ENCODE data around the gene ZDHHC14. TPM values are rescaled to one million over a fixed set of nuclear protein-coding genes. Genes with fewer than 3 reads are reported as not detected.
"Not testable (repeated sequence)": the region's sequence is repeated elsewhere in the genome, so short reads cannot be mapped to it uniquely, and the experiment has no call there.

The ZDHHC14 gene
- polyA plus RNA-seq, 4 donors: 20.1 to 27.9 (median 22.5) TPM

GRCh38 chr6:157379656-157380457 lies 1.1 kb upstream of the ZDHHC14 start:
- peak; percentile 77 to 81 (median 78) for DNase-seq (ENCODE audit: low read depth in 4 of 4, low spot score in 3 of 4)

- DNase-seq (ENCODE audit: low read depth in 4 of 4, low spot score in 3 of 4): peak in 1 of 4 donors; percentile 21
These were observed 572 bp upstream of the ZDHHC14 start for GRCh38 chr6:157380458-157380778.

GRCh38 chr6:157381631-157382621 lies 936 bp downstream of the ZDHHC14 start:
- peak in 3 of 4 donors; percentile 18 to 29 (median 23) for DNase-seq (ENCODE audit: low read depth in 4 of 4, low spot score in 3 of 4)

GRCh38 chr6:157382821-157383220 lies 1.8 kb downstream of the ZDHHC14 start:
- DNase-seq (ENCODE audit: low read depth in 4 of 4, low spot score in 3 of 4): no peak

- no peak for DNase-seq (ENCODE audit: low read depth in 4 of 4, low spot score in 3 of 4)
These were observed 2.5 kb downstream of the ZDHHC14 start for GRCh38 chr6:157383471-157383870.

- DNase-seq (ENCODE audit: low read depth in 4 of 4, low spot score in 3 of 4): not testable (repeated sequence)
These were observed 4.0 kb downstream of the ZDHHC14 start for GRCh38 chr6:157384962-157385361.

- no peak for DNase-seq (ENCODE audit: low read depth in 4 of 4, low spot score in 3 of 4)
These were observed 4.5 kb downstream of the ZDHHC14 start for GRCh38 chr6:157385482-157385881.

- DNase-seq (ENCODE audit: low read depth in 4 of 4, low spot score in 3 of 4): no peak
These were observed 5.0 kb downstream of the ZDHHC14 start for GRCh38 chr6:157386023-157386422.

- no peak for DNase-seq (ENCODE audit: low read depth in 4 of 4, low spot score in 3 of 4)
These were observed 5.5 kb downstream of the ZDHHC14 start for GRCh38 chr6:157386454-157386853.

GRCh38 chr6:157388924-157389323 lies 7.9 kb downstream of the ZDHHC14 start:
- no peak for DNase-seq (ENCODE audit: low read depth in 4 of 4, low spot score in 3 of 4)

GRCh38 chr6:157390273-157391060 lies 9.5 kb downstream of the ZDHHC14 start:
- no peak for DNase-seq (ENCODE audit: low read depth in 4 of 4, low spot score in 3 of 4)

- DNase-seq (ENCODE audit: low read depth in 4 of 4, low spot score in 3 of 4): no peak
These were observed 12.1 kb downstream of the ZDHHC14 start for GRCh38 chr6:157392927-157393668.

GRCh38 chr6:157393669-157394327 lies 12.8 kb downstream of the ZDHHC14 start:
- DNase-seq (ENCODE audit: low read depth in 4 of 4, low spot score in 3 of 4): no peak

- not testable (repeated sequence) for DNase-seq (ENCODE audit: low read depth in 4 of 4, low spot score in 3 of 4)
These were observed 14.2 kb downstream of the ZDHHC14 start for GRCh38 chr6:157395199-157395598.

GRCh38 chr6:157396026-157396425 lies 15.0 kb downstream of the ZDHHC14 start:
- DNase-seq (ENCODE audit: low read depth in 4 of 4, low spot score in 3 of 4): no peak

- no peak for DNase-seq (ENCODE audit: low read depth in 4 of 4, low spot score in 3 of 4)
These were observed 16.7 kb downstream of the ZDHHC14 start for GRCh38 chr6:157397660-157398059.

- no peak for DNase-seq (ENCODE audit: low read depth in 4 of 4, low spot score in 3 of 4)
These were observed 17.2 kb downstream of the ZDHHC14 start for GRCh38 chr6:157398151-157398550.

- DNase-seq (ENCODE audit: low read depth in 4 of 4, low spot score in 3 of 4): no peak
These were observed 19.7 kb downstream of the ZDHHC14 start for GRCh38 chr6:157400676-157401075.

GRCh38 chr6:157401734-157402338 lies 20.8 kb downstream of the ZDHHC14 start:
- DNase-seq (ENCODE audit: low read depth in 4 of 4, low spot score in 3 of 4): no peak
